Activated naive CD8-positive, alpha-beta T cell treated with anti-CD3 and anti-CD28 coated beads, Interleukin-2, amount 50 U/mL, for 24 hours (primary cell): Measurements from ENCODE around the gene ANKDD1A.
A peak's percentile ranks its signal among the peaks of the same experiment; 100 is the strongest.

Source experiments
- ATAC-seq: fragments of 150-1000 bp; cut with Tn5 transposase; one replicate; pipeline ENCODE4 v1.10.0; 2021
- DNase-seq: peaks from one replicate; pipeline ENCODE4 v3.0.0; 2021
- H3K27ac Mint-ChIP-seq: one replicate; pipeline ENCODE4 v1.8.0; 2021; ENCODE audit warnings: mild to moderate bottlenecking, mixed read lengths
- H3K27me3 Mint-ChIP-seq: one replicate; pipeline ENCODE4 v1.8.0; 2021; ENCODE audit warnings: mixed read lengths
- H3K36me3 Mint-ChIP-seq: one replicate; pipeline ENCODE4 v1.8.0; 2021; ENCODE audit warnings: low read depth, mixed read lengths
- H3K4me1 Mint-ChIP-seq: one replicate; pipeline ENCODE4 v1.8.0; 2021; ENCODE audit warnings: mixed read lengths
- H3K4me3 Mint-ChIP-seq: one replicate; pipeline ENCODE4 v1.8.0; 2021; ENCODE audit warnings: mild to moderate bottlenecking, moderate library complexity, mixed read lengths
- H3K9me3 Mint-ChIP-seq: one replicate; pipeline ENCODE4 v1.8.0; 2021; ENCODE audit warnings: mixed read lengths

Gene ANKDD1A

DNA sequence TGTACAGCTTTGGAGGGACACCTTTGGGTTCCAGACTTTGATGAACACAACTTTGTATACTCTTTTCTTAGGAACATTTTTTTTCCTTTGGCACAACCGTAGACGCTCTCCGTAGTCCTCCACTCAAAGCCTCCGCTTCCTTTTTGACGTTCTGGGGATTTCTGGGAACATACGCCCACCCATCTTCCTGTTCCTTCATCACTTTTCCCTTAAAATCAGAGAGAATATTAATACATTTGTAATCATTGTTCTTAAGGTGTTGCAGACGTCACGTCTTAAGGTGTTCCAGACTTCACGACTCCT lies 78.4 kb downstream of the ANKDD1A start:
- no peak for DNase-seq
- Mint-ChIP-seq H3K4me1 (peaks cover 46% of the 10 kb centered on the region), H3K27me3 (no peaks in the 10 kb centered on the region), H3K36me3 (peaks cover 17% of the 10 kb centered on the region), H3K4me3 (peak overlapping the region; percentile 100), H3K9me3 (no peaks in the 10 kb centered on the region), H3K27ac (peak overlapping the region; percentile 86)
- ATAC-seq = no peak

DNA sequence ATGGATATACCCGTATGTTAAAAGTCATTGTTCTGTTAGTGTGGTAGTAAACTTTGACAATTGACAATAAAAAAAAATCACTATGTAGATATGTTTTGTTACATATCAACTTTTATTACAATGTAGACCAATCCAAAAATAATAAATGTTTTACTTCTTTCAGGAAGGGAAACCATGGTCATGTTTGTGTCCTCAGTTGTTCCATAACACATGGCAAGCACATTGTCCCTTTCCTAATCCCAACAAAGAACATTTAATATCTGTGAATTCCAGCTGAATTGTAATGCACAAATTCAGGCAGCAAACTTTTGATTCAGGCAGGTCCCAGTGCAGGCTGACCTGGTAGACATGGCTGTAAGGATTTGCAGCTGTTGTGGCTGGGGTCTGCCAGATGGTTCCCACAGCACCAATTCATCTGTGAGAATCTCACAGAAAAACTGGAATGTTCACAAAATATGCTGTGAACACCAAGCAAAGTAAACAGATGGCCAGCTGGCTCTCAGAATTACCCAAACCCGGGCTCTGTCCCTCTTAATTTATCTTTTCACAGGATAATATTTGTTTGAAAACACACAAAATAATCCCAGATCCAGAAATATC lies 79.9 kb downstream of the ANKDD1A start:
- Mint-ChIP-seq H3K27me3 (no peaks in the 10 kb centered on the region), H3K9me3 (no peaks in the 10 kb centered on the region), H3K4me1 (peaks cover 39% of the 10 kb centered on the region), H3K4me3 (no peak overlapping the region), H3K27ac (no peak overlapping the region), H3K36me3 (peaks cover 10% of the 10 kb centered on the region)
- DNase-seq (no peak), ATAC-seq (no peak)

DNA sequence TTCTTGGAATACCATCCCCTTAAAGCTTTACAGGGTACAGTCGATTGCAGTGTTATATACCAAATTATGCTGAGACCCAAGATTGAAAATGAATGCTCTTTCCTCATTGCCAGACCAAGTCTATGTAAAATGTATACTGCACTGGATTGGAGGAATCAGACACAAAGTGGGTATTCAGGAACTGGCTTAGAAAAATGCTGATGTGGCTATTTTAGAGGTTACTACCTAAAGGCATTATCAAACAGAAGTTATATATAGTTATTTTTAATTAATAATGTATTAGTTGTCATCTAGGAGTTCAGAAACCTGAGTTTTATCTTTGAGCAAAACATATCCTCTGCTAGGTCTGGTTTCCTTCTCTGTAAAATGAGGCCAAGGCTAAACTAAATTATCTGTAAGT lies 81.6 kb downstream of the ANKDD1A start:
- DNase-seq = no peak

DNA sequence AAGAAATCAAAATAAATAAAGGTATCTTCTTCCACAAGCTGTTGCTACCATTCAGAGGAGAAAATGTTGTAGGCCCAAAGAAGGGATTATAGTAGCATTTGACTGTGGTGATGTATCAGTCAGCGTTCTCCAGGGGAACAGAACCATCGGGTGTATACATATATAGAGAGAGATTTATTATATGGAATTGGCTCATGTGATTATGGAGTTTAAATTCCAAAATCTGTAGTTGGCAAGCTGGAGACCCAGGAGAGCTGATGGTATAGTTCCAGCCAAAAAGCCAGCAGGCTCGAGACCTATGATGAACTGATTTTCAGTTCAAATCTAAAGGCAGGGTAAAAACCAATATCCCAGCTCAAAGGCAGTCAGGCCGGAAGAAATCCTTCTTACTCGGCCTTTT lies 85.4 kb downstream of the ANKDD1A start:
- peaks cover 5% of the 10 kb centered on the region for H3K4me1 Mint-ChIP-seq
- H3K27me3 Mint-ChIP-seq = no peaks in the 10 kb centered on the region
- H3K27ac Mint-ChIP-seq = no peak overlapping the region
- H3K9me3 Mint-ChIP-seq = no peaks in the 10 kb centered on the region
- no peak overlapping the region for H3K4me3 Mint-ChIP-seq
- DNase-seq = no peak
- no peaks in the 10 kb centered on the region for H3K36me3 Mint-ChIP-seq
- no peak for ATAC-seq

More for the DNA sequence above, 81.6 kb downstream of the ANKDD1A start:
- H3K4me3 Mint-ChIP-seq = no peak overlapping the region
- no peaks in the 10 kb centered on the region for H3K9me3 Mint-ChIP-seq
- no peaks in the 10 kb centered on the region for H3K36me3 Mint-ChIP-seq
- no peaks in the 10 kb centered on the region for H3K27me3 Mint-ChIP-seq
- peaks cover 23% of the 10 kb centered on the region for H3K4me1 Mint-ChIP-seq
- no peak for ATAC-seq
- no peak overlapping the region for H3K27ac Mint-ChIP-seq

DNA sequence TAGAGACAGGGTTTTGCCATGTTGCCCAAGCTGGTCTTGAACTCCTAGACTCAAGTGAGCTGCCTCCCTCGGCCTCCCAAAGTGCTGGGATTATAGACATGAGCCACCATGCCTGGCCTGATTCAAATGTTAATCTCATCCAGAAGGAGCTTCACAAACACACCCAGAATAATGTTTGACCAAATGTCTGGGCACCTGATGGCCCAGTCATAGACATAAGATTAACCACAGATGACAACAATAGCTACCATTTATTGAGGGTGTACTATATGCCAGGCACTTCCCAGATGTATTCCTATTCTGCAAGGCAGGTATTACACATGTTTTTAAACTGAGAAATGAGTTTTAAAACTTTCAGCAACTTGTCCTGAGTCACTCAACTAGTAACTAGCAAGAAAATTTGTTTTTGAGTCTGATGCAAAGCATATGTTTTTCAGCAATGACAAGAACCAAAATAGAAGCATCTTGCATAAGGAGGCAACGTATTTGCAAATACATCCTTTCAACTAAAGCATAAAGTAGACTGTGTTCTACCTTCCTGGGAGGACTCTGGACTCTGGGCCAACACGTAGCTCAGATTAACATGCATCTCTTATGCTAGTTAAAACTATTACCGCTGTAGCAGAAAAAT lies 86.2 kb downstream of the ANKDD1A start:
- no peaks in the 10 kb centered on the region for H3K27me3 Mint-ChIP-seq
- DNase-seq = no peak
- ATAC-seq = no peak
- peaks cover 3% of the 10 kb centered on the region for H3K36me3 Mint-ChIP-seq
- peaks cover 4% of the 10 kb centered on the region for H3K4me1 Mint-ChIP-seq
- H3K4me3 Mint-ChIP-seq = no peak overlapping the region
- H3K9me3 Mint-ChIP-seq = no peaks in the 10 kb centered on the region
- no peak overlapping the region for H3K27ac Mint-ChIP-seq

DNA sequence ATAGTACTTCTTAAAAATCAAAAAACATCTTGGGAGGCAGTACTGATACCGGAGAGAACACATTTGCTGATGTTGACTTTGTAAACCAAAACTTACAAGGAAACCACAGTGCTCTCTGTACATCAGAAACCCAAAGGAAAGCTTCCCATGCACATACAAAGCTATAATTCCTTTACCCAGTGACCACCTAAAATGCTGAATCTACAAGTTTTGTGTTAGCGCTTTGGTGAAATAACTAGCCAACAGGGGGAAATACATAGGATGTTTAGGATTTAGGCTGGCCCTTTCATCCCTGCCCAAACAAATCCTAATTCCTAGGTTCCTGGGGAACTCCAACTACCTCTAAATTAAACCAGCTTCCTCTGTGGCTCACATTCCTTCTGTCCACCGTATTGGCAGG lies 93.3 kb downstream of the ANKDD1A start:
- peaks cover 8% of the 10 kb centered on the region for H3K36me3 Mint-ChIP-seq
- no peaks in the 10 kb centered on the region for H3K9me3 Mint-ChIP-seq
- H3K4me1 Mint-ChIP-seq = no peaks in the 10 kb centered on the region
- DNase-seq (no peak), ATAC-seq (no peak)
- no peaks in the 10 kb centered on the region for H3K27me3 Mint-ChIP-seq
- H3K27ac Mint-ChIP-seq = no peak overlapping the region
- no peak overlapping the region for H3K4me3 Mint-ChIP-seq

DNA sequence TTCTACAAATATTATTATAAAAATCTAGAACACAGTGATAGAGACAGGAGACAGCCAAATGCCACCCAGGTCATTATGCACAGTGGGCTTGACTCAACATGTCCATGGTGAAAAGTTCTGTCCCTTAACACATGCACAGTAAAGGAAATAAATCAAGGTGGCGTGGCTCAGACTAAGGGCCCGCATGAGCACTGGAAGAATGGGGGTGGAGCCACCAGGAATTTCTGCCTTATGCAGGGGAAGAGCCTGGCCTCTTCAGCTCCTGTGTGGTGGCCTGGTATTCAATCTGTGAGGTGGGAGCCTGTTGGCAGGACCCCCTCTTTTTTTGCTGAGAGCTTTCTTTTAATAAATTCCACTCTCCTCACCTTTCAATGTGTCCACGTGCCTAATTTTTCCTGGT lies 95.2 kb downstream of the ANKDD1A start:
- Mint-ChIP-seq H3K4me3 (no peak overlapping the region), H3K4me1 (no peaks in the 10 kb centered on the region), H3K27ac (no peak overlapping the region), H3K9me3 (no peaks in the 10 kb centered on the region), H3K27me3 (no peaks in the 10 kb centered on the region), H3K36me3 (peaks cover 8% of the 10 kb centered on the region)
- DNase-seq = no peak
- no peak for ATAC-seq
